ENCODE data around the gene ACSL1.

GRCh38 chr4:184790826-184791225, 34.9 kb downstream of the ACSL1 start:
- no peak for TF ChIP-seq TAF1 (IDR thresholded peaks at IDR 0.05; ENCODE audit: borderline replicate concordance, insufficient read depth, low read length)
- no peak for TF ChIP-seq REST (IDR thresholded peaks at IDR 0.05; ENCODE audit: insufficient read depth in 1 of 2, low read depth in 2 of 2, low read length in 2 of 2)
